K562 (cell line): ENCODE results near the gene MRPL4. TPM values are rescaled to one million over a fixed set of nuclear protein-coding genes. Genes with fewer than 3 reads are reported as not detected.
A peak's percentile ranks its signal among the peaks of the same experiment; 100 is the strongest.

Experiments
- ATF4 ChIP-seq: fragments of 450-650 bp; formaldehyde crosslinking; IDR thresholded peaks from 2 replicates; pipeline ENCODE4 v1.4.0; 2022; ENCODE audit warnings: mild to moderate bottlenecking, moderate library complexity
- BRF1 ChIP-seq: IDR thresholded peaks from 3 replicates; pipeline ENCODE4 v1.6.1; 2011; ENCODE audit warnings: borderline replicate concordance, mild to moderate bottlenecking; ENCODE audit not compliant: insufficient read length; ENCODE audit errors: extremely low read depth
- CGGBP1 ChIP-seq: fragments of 250-450 bp; sonication (Bioruptor Pico); IDR thresholded peaks from 2 replicates; pipeline ENCODE4 v1.9.0; 2021; ENCODE audit warnings: mild to moderate bottlenecking
- CXXC5 ChIP-seq: fragments of 250-450 bp; sonication (Bioruptor Pico); IDR thresholded peaks from 2 replicates; pipeline ENCODE4 v1.8.0; 2022; ENCODE audit warnings: inconsistent platforms, mild to moderate bottlenecking, moderate library complexity
- DPF2 ChIP-seq: fragments of 450-650 bp; IDR thresholded peaks from 2 replicates; pipeline ENCODE4 v1.6.1; 2016
- E2F4 ChIP-seq: sonication (generic); formaldehyde crosslinking; IDR thresholded peaks from 2 replicates; pipeline ENCODE4 v1.8.0; 2022; ENCODE audit warnings: mild to moderate bottlenecking, low read depth, missing genetic modification reagents
- GABPA ChIP-seq: fragments of 200-800 bp; sonication (Bioruptor generic); conservative IDR thresholded peaks from 2 replicates; pipeline ENCODE4 v1.6.1; 2016; ENCODE audit warnings: low read depth, missing genetic modification characterization, missing compliant biosample characterization
- GTF2B ChIP-seq: IDR thresholded peaks from 2 replicates; pipeline ENCODE4 v1.6.1; 2011; ENCODE audit not compliant: insufficient read length; ENCODE audit errors: extremely low read depth
- HDAC3 ChIP-seq: fragments of 450-650 bp; IDR thresholded peaks from 2 replicates; pipeline ENCODE4 v1.6.1; 2018; ENCODE audit warnings: borderline replicate concordance, mild to moderate bottlenecking, moderate library complexity; ENCODE audit not compliant: partially characterized antibody
- LEF1 ChIP-seq: fragments of 450-650 bp; IDR thresholded peaks from 2 replicates; pipeline ENCODE4 v1.6.1; 2016; ENCODE audit warnings: mild to moderate bottlenecking
- MAFK ChIP-seq: IDR thresholded peaks from 2 replicates; pipeline ENCODE4 v1.6.1; 2011; ENCODE audit warnings: low read length, improper control_type of control experiment
- MED1 ChIP-seq: sonication (generic); formaldehyde crosslinking; IDR thresholded peaks from 2 replicates; pipeline ENCODE4 v1.8.1; 2023; ENCODE audit warnings: missing genetic modification reagents, borderline replicate concordance
- NR2F6 ChIP-seq: fragments of 450-650 bp; formaldehyde crosslinking; IDR thresholded peaks from 2 replicates; pipeline ENCODE4 v1.4.0; 2020; ENCODE audit warnings: mild to moderate bottlenecking
- PHB2 ChIP-seq: fragments of 450-650 bp; IDR thresholded peaks from 2 replicates; pipeline ENCODE4 v1.6.1; 2017; ENCODE audit warnings: low read depth
- SRF ChIP-seq, 2 experiments: fragments of 250-450, 450-650 bp in 1 of 2; sonication (Bioruptor Pico) in 1 of 2; sonication (generic) in 1 of 2; formaldehyde crosslinking; IDR thresholded peaks; 2 replicates each; pipeline versions ENCODE4 v1.5.0 to v1.5.1; 2020 to 2022; ENCODE audit warnings: mild to moderate bottlenecking in 1 of 2, missing genetic modification reagents in 1 of 2
- SRSF9 ChIP-seq: fragments of 200-400 bp; formaldehyde crosslinking; IDR thresholded peaks from 2 replicates; pipeline ENCODE4 v1.6.1; 2017; ENCODE audit warnings: low read depth, low read length, borderline replicate concordance
- TAF9B ChIP-seq: fragments of 450-650 bp; IDR thresholded peaks from 2 replicates; pipeline ENCODE4 v1.6.1; 2018; ENCODE audit warnings: mild to moderate bottlenecking; ENCODE audit not compliant: partially characterized antibody
- ZBTB1 ChIP-seq: sonication (generic); formaldehyde crosslinking; IDR thresholded peaks from 2 replicates; pipeline ENCODE4 v1.8.1; 2023; ENCODE audit warnings: missing genetic modification reagents, low read depth, mild to moderate bottlenecking, borderline replicate concordance
- ZBTB5 ChIP-seq: fragments of 450-650 bp; IDR thresholded peaks from 2 replicates; pipeline ENCODE4 v1.6.1; 2017; ENCODE audit warnings: antibody characterized with exemption
- ZNF707 ChIP-seq: fragments of 250-450 bp; sonication (Bioruptor Pico); conservative IDR thresholded peaks from 2 replicates; pipeline ENCODE4 v1.8.0; 2022; ENCODE audit warnings: inconsistent platforms, mild to moderate bottlenecking, moderate library complexity
- ZNF79 ChIP-seq: fragments of 250-450 bp; sonication (Bioruptor Pico); IDR thresholded peaks from 2 replicates; pipeline ENCODE4 v1.4.0; 2020; ENCODE audit warnings: low read depth, mild to moderate bottlenecking, moderate library complexity
- polyA plus RNA-seq, 8 experiments: library from polyadenylated mRNA; depleted of rRNA in 4 of 8; stranded (reverse) in 5 of 8; unstranded in 3 of 8; fragments of >200 nt; fragmentation: Nextera tagmentation in 2 of 8; fragmentation: Illumina TruSeq in 1 of 8; extraction: Ambion mirVana in 2 of 8; extraction: Trizol in 1 of 8; gene quantifications; 2 replicates each; pipeline versions ENCODE4 v1.2.1 to v1.2.3, GENCODE V29; 2011 to 2014; ENCODE audit warnings: inconsistent platforms in 1 of 8, missing spikeins in 1 of 8
- total RNA-seq, 7 experiments: library from RNA; depleted of rRNA in 6 of 7; stranded (reverse); fragments of >200 nt in 6 of 7; fragmentation: Illumina TruSeq in 2 of 7; extraction: Trizol in 2 of 7; gene quantifications; 2 replicates each; pipeline versions ENCODE4 v1.2.1 to v1.2.3, GENCODE V29; 2011 to 2021; ENCODE audit warnings: low replicate concordance in 1 of 7

The MRPL4 gene
- total and polyA plus RNA-seq, 9 of the 15 experiments (the other 6 are each of a cell fraction or from before 2014, with no cell fraction given), result 1.4 to 239 (median 64.9) TPM

GRCh38 chr19:10286803-10287737 lies 35.1 kb downstream of the MRPL4 start, which contains the start of gene ICAM4 (continued):
- no peak for TF ChIP-seq HDAC3
- no peak for TF ChIP-seq ATF4 (CRISPR knock-in tag)
- no peak for TF ChIP-seq E2F4 (CRISPR knock-in tag)
- TF ChIP-seq BRF1, result no peak
- no peak for TF ChIP-seq LEF1
- TF ChIP-seq SRSF9, result no peak
- TF ChIP-seq MAFK, result no peak
- TF ChIP-seq ZBTB5, result no peak
- peak in 1 of 2 experiments; percentile 51; a peak in 1 of 4 replicates for TF ChIP-seq SRF (CRISPR knock-in tag; IDR thresholded peaks at IDR 0.05)
- TF ChIP-seq GABPA (tag), result peak; percentile 73
- TF ChIP-seq MED1 (CRISPR knock-in tag), result no peak
- TF ChIP-seq GTF2B, result no peak
- TF ChIP-seq CXXC5 (CRISPR knock-in tag), result peak; percentile 81
- no peak for TF ChIP-seq ZNF79 (CRISPR knock-in tag)
- peak; percentile 67 for TF ChIP-seq DPF2
- TF ChIP-seq ZBTB1 (CRISPR knock-in tag), result no peak
- TF ChIP-seq ZNF707, result no peak
- peak; percentile 49 for TF ChIP-seq TAF9B
- TF ChIP-seq CGGBP1, result no peak
- TF ChIP-seq NR2F6 (CRISPR knock-in tag), result no peak
- TF ChIP-seq PHB2, result no peak
